ENCODE measurements around the gene FTCDNL1.

FTCDNL1 gene

DNA sequence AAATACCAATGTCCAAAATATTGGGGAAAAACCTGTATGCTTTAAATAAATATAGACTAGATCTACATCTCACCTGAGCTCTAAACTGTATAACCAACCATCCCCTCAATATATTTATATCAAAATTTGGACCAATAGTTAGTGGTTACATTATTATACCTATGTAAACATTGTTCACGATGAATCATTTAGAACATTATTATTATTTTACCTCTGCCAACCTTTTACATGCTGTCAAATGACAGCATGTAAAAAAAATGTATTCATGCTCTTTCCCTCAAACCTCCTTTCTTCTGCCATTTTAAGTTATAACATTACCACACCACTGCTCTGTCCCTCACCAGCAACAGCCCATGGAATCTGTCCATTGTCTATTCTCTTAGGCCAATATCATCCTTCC lies 9.6 kb downstream of the FTCDNL1 start:
- DNase-seq: no peak

DNA sequence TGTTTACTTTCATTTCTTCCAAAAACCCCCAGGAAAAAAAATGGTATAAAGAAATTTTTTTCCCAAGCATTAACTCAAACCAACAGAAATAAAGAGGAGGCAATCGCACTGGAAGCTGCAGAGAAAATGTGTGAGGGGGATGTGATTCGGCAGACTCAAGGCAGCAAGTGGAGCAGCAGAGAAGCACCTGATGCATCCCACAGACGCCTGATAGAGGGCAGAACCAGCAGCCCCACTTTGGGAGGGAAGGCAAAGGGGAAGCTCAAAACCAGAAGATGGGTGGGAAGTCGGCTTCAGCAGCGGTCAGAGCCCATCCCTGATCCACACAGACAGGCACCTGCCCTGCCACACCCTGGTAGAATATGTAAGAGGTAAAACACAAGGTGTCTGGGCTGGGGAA lies 12.6 kb downstream of the FTCDNL1 start:
- no peak for DNase-seq

DNA sequence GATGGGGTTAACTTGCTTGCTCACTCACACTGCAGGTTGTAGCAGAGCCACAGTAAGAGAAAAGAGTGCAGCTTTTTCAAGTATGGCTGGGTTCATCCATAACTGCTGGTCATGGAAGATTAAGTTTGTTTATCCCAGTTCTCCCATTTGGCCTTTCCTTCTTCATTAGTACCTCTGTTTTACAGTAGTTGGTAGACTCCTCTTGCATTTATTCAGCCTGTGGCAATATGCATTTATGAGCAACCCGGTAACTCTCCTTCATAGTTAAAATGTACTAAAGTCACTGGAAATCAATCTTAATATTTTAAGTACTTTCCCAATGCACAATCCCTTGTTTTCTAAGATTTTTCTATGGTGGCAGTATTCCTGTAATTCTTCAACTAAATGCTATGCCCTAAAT lies 14.0 kb downstream of the FTCDNL1 start:
- no peak for DNase-seq

DNA sequence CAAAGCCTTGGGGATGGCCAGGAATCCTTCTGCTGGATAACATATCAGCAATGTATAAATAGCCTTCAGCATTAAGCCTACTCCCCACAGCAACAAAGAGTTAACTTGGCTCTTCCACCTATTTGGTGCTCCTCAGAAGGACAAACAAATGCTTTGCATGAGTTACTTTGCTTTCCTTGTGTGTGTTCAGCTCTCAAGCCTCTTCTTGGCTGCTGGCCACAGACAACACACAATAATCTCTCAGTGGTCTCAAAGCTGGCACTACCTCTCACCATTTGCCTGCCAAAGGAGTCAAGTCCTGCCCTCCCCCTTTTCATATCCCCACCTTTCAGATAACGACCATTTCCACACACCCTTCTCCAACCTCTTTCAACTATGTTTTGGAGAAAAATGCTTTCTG lies 17.5 kb downstream of the FTCDNL1 start:
- DNase-seq: no peak

DNA sequence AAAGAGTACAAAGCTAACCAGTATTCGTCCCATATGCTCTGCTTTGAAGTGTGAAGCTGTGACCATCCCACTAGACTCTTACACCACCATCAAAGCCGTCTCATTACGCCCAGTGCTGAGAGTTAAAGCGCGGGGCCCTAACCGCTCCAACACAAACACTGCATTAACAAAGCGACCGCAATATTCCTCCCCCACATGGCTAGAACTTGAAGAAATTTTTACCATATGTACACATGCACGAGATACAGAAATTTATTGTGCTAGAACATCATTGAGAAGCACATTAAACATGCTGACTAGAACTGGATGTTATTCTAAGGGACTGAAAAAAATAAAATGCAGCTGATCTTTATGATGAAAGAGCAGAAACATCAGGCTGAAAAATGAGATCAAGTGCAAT lies 20.5 kb downstream of the FTCDNL1 start:
- DNase-seq: no peak

DNA sequence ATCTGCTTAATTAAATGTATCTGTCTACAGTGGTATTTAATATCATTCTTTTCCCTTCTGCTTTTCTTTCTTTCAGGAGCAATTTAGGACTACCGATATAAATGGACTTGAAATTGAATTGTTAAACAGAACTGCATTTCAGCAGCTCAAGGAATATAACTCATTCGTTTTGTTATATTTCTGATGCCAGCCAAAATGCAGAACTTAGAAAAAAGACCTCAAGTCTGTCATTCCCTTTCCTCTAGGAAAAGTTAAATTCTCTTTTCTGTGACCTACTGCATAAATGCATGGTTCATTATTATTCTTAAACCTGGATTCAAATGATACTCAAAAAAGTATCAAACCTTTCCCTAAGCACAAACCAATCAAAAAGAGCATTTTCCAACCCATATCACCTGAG lies 21.4 kb downstream of the FTCDNL1 start:
- DNase-seq: no peak

DNA sequence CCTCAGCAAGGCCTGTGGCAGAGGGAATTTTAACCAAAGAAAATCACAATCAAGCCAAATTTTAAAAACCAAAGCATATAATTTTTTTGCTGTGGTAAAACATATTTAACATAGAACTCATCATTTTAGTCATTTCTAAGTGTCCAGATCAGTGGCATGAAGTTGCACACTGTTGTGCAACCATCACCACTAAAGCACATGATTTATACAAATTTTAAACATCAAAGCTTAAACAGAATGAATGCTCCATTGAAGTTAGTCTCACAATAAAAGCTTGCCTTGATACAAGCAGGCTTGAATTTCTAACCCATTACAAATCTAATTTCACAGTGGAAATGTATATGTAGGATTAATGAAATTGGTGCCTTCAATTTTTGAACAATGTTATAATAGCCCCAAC lies 31.2 kb downstream of the FTCDNL1 start:
- DNase-seq: no peak

DNA sequence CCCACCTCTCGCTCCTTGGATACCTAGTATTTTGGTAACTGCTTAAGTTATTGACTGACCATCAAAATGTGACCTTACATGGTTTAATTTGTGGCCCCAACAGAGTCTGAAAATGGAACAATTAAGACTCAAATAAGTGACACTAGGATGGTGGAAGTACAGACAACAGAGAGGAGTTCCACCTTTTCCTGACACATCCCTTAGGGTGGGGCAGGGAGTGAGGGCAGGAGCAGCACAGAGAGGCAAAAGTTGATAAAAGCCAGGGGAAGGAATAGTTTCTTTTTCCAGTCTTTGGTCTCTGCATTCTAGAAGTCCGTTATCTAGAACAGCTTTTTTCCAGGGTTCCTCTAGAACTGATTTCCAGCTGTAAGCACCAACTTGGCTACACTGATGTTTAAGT lies 32.2 kb downstream of the FTCDNL1 start:
- DNase-seq: no peak

DNA sequence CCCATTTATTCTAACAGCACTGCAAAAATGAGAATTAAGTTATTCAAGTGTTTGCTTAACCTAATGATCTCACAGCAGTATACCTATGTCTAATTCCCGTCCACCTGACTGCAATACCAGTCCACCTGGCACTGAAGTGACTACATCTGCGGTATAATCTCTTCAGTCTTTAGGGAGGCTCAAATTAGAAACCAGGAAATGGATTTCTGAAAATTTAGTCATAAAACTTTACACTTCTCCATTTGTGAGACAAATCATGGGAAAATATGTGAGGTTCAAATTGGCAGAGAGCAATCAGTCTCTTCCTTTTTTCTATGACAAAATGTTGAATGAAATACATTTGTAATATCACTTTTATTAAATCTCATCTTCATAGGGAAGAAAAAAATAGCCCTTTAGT lies 33.0 kb downstream of the FTCDNL1 start:
- no peak for DNase-seq

DNA sequence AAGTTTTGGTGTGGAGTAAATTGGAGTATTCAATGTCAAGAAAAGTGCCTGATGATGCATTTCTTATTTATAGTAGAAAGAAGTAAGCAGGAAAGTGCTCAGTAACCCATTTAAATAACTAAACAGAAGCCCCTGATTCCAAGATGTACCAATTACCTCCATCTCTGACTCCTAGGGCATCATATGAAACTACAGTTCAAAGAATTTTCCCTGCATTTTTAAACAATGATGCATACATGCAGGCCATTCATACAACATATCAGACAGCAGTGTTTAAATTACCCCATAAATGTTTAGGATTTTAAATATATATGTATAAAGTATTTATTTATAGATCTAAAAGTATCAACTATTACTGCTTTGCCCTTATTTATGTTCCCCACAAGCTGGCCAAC lies 36.2 kb downstream of the FTCDNL1 start:
- DNase-seq: no peak

DNA sequence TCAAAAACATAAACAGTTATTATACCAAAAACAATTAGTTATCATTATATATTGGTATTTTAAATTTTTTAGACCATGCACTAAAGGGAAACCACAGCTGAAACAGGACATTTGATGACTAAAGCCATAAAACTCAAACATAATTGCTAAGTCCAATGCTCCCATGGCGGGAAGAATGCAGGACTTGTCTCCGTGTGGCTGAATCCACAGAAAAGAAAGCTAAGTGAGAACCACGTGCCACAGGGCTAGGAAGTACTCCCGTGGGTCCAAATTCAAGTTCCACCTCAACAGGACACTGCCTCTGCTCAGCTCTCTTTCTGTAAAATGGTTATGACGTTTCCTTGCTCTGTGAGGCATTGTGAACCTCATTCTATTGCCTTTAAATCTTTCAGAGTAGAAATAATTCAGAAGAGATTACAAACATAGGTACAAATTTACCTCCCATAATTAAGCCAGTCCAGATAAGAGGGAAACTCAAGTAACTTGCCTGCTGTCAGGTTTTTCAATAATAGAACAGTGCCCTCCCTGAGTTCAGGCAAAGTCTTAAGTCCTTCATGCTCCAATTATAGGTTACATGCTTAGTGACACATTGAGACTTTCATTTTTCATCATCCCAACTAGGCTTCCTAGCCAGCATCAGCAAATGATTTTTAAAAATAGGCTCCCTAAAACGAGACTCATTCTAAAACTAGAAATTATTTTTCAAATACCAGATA lies 36.7 kb downstream of the FTCDNL1 start:
- DNase-seq: no peak

DNA sequence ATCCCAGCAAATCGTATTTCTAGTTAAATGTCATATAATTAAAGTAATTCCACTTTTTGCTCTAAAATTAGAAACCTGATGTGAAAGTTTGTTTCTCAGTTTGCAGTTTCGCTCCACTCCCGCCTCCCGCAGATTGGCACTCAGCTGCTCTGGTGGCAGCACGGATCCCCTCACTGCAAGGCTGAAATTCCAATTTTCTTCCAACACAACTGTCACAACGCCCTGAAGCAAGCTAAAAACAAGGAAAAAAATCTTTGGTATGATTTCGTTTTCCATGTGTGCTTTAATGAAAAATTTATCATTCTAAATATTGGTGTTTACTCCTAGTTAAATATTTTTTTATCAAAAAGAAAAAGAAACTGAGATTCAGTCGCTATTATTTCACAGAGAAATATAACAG lies 38.5 kb downstream of the FTCDNL1 start:
- no peak for DNase-seq

DNA sequence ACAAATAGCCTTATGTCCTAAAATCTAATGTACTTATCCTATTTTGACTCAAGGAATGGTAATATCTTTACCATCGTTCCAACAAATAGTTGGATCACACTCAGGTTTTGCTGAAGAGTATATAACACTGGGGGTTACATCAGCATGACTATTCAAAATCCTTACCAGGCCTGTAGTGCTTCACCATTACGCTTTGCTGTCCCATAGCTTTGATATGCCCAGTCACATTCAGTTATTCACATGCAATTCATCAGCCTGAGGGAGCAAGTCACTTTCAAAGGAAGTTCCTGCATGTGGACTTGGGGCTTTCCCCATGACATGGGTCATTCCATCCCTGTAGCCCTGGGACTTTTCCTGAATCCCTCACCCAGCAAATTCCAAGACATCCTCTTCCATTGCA lies 39.6 kb downstream of the FTCDNL1 start:
- DNase-seq: no peak

DNA sequence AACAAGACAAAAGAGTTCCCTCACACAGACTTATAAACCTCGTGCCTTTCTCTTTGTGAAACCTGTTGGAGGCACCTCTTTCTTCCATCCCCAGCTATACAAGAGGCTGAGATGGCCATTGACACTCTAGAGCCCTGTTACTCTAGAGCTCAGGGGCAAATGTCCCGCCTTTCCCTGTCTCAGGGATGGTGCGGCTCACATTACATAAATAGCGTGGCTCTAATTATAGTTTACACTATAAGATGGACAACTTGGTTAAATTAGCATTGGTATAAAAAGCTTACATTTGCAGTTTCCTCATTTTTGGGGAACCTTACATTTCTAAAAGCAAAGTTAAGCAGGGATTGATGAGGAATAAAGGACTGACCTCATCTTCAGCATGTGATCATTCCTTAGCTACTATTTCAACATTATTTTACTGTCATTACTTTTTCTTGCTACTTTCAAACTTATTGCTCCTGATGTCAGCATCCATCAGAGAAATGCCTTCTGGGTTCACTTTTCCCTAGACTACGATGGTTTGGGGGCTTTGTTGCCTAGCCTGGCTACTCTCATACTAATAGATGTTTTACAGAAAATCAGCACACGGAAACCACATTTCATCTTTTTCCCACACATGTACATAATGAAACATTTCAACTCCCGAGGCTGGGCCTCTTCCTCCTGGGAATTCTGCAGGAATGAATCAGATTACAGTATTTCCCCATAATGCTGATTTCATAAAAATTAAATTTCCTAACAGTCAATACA lies 40.4 kb downstream of the FTCDNL1 start:
- no peak for DNase-seq

DNA sequence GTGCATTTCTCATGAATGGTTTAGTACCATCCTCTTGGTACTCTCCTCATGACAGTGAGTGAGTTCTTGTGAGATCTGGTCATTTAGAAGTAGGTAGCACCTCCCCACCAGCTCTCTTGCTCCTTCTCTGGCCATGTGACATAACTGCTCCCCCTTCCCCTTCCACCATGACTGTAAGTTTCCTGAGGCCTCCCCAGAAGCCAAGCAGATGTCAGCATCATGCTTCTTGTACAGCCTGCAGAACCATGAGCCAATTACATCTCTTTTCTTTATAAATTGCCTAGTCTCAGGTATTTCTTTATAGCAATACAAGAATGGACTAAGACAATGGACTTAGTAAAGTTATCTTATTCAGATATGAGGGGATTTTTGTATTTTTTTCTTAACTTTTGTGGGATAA lies 43.0 kb downstream of the FTCDNL1 start:
- DNase-seq: no peak

DNA sequence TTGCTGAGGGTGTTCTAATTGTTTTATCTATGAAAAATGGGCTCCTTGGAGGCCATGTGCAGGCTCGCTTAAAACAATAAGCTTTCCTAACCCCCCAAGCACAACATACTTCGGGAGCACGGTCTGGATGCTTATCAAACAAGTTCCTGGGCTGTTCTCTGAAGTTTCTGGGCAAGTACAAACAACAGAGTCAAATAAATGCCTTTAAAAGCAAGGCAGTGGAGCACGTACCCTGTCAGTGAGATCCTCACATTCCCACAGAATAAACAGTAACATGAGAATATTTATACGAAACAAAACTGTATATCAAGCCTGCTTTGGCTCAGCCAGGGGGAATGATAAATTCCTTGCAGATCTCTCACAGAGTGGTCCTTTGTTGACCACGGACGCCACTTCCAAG lies 44.8 kb downstream of the FTCDNL1 start:
- no peak for DNase-seq

DNA sequence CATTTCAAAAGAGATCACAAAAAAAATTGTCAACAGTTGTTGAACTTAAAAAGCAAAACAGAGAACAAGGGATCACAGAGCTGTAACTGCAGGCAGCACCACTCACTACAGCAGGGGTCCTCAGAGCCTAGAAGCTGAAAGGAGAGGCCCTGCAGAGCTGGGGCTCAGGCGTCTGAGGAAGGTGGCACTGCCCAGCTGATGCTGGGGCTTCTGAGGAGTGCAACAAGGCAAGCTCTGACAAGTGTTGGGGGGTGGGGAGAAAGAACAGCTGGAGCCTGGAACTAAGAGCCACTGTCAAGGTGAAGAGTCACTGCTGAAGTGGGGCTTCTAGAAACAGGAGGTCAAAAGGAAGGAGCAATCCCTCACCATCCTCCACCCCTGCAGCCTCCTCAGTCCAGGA lies 46.2 kb downstream of the FTCDNL1 start:
- no peak for DNase-seq

DNA sequence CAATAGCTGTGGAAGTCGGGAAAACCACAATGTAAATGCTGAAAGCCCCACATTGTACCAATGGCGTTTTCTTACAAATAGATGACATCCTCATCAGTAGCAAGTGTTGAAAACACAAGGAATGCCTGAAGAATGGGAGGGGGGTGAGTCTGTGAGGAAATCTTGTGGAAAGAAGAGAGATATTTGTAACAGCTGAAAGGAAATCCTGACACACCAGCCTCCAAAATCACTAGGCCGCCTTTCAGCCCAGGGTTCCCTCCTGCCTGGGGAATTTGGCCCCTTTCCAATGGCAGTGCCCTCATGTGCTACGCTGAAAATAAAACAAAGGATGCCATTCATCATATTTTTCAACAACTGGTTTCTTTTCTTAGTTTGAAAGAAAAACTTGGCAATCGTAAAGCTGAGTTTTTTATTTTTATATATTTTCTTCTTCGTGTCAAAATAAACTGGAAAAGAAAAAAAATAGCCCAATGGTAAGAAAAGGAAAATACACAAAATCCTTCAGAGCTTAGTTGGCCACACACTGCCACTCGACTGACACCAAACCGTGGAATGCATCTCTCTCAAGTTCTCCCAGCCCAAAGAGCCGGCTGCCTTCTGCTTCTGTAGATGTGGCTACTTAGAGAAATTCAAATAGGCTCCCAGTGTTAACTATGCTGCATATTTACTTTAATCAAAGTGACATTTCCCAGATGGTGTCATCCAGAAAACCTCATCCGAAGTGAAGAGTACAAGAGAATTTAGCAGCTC lies 52.0 kb downstream of the FTCDNL1 start:
- DNase-seq: no peak

DNA sequence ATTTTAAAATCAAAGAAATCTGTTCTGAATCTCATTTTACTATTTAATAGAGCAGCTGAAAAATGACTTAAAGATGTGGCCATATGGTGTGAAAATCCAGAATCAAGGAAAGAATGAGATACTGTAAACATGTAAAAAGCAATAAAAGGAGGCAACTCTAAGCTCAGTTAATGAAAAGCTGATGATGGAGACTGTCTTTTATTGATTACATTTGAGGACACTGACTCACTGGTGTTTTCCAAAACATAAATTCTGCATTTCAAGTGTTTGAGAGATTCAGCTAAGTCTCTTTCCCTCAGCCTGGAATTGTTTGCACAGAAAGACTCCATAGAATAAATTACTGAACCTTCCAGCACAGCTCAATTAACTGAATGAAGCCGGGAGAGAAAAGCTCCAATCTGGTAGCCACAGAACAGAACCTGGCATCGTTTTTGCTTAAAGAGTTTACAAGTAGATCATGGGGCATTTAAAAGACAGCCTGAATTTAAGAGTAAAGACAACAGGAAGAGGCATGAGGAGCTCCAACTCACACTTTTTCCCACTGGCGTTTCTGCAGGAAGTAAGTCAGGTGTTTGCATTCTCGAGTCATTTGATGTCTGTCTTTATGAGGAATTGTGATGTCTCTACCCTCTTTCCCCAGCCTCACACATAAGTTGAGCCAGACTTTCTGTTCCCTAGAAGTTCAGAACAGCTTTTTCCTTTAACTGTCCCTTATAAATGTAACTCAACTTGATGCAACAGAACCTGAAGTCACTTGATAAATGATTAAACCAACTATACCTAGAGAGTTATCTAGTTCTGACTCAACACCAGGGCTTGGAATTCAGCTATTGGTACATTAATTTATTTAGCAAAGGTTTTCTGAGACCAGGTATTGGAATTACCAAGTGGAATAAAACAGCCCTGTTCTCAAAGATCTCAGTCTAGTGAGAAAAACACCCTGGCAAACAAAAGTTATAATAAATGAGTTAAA lies 53.3 kb downstream of the FTCDNL1 start:
- DNase-seq: no peak

DNA sequence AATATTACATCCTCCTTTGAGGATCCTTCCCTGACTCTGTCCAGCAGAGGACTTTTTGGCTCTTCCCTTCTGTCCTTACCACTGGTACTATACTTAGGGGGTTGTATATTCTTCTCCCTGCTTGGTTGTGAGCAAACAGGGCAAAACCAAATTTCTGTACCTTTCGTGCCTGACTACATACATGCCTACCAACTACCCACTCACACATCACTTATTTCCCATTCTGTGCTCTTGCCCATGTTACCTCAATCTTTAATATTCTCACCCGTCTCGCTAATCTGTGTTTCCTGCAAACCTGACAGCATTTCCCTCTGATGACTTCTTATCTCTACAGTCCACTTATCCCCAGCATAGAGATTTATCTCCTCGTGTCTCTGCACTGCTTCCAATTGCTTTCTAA lies 58.6 kb downstream of the FTCDNL1 start:
- DNase-seq: no peak

DNA sequence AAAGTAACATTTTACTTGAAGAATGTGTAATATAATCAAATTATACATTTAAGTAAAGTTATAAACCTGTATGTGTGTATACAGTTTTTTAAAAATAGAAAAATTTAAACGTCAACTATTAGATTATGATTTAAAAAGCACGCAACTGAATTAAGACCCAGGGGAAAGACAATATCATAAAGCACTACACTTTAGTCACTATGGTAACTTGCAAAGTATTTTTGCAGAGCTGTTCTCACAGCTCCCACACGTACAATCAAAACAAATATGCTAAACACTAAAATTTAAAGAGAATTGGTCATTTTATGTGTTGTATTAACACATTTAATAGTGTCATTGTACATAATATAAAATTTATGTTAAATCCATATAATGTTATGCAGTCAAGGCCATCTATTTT lies 59.7 kb downstream of the FTCDNL1 start:
- DNase-seq: no peak

DNA sequence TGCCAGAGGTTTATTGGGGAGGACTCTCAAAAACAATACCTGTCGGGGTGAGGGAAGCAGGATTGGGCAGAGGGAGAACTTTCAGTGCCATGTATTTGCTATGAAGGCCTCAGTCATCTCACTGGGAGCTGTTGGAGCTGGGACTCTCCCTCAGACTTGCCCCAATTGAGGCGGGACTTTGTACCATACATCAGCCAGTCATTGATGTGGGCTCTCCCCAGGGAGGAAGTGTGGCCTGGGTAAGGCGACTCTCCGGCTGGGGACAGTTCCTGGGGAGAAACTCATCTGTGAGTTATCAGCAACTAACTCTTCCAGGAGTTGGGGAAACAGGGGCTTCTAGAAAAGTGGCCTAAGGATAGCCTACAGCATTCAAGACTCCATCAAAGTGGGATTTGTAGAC lies 66.5 kb downstream of the FTCDNL1 start:
- no peak for DNase-seq

DNA sequence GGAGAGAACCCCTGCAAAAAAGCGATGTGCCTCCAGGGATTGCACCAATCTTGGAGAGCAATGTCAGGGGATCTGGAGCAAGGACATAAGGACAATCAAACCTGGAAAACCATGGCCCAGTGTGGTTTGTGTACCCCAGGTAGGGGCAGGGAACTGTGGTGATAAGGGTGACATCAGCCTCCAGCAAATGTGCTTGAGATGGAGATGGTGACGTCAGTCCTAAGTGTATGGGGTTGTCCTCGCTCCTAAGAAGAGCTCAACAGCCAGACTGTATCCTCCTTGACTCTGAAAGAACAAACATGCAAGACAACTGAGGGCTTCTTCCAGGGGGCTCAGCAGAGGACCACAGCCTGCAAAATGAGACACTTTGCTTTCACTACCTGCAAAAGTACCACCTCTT lies 71.4 kb downstream of the FTCDNL1 start:
- no peak for DNase-seq

Data from stimulated activated CD4-positive, alpha-beta T cell treated with anti-CD3 and anti-CD28 coated beads, Interleukin-12 subunit alpha, Interleukin-12 subunit beta, amount 100 ng/mL, for 4 hours (primary cell).